ENCODE data around the gene ADARB2. TPM values are rescaled to one million over a fixed set of nuclear protein-coding genes. Genes with fewer than 3 reads are reported as not detected.

The ADARB2 gene
- total RNA-seq, 1 donor from 2014 or later = 0.80 TPM

- ATAC-seq (no peak), DNase-seq (no peak)
- H3K36me3 ChIP-seq = no peaks in the 10 kb centered on the region
- H3K4me1 ChIP-seq = no peaks in the 10 kb centered on the region
- peaks cover 3% of the 10 kb centered on the region for H3K27me3 ChIP-seq (ENCODE audit: low read depth)
- no peak overlapping the region for H3K4me3 ChIP-seq
- H3K27ac ChIP-seq = no peak overlapping the region
- no peaks in the 10 kb centered on the region for H3K9me3 ChIP-seq
- no peak for TF ChIP-seq CTCF (IDR thresholded peaks at IDR 0.05)
- intact Hi-C loops (cut with DNase I) = no loop called here
These were observed 421.1 kb downstream of the ADARB2 start for GRCh38 chr10:1316121-1316808.

- DNase-seq (no peak), ATAC-seq (no peak)
- Histone ChIP-seq H3K27me3 (ENCODE audit: low read depth) (peaks cover 3% of the 10 kb centered on the region), H3K36me3 (no peaks in the 10 kb centered on the region), H3K27ac (no peak overlapping the region), H3K4me1 (no peaks in the 10 kb centered on the region), H3K4me3 (no peak overlapping the region), H3K9me3 (no peaks in the 10 kb centered on the region)
- intact Hi-C loops (cut with DNase I) = no loop called here
- TF ChIP-seq CTCF (IDR thresholded peaks at IDR 0.05) = no peak
These were observed 422.1 kb downstream of the ADARB2 start for GRCh38 chr10:1315178-1315577.

GRCh38 chr10:1311726-1312125 lies 425.6 kb downstream of the ADARB2 start:
- Histone ChIP-seq H3K27ac (no peak overlapping the region), H3K4me3 (no peak overlapping the region), H3K9me3 (no peaks in the 10 kb centered on the region), H3K36me3 (no peaks in the 10 kb centered on the region), H3K4me1 (no peaks in the 10 kb centered on the region), H3K27me3 (ENCODE audit: low read depth) (peaks cover 3% of the 10 kb centered on the region)
- intact Hi-C loops (cut with DNase I) = no loop called here
- TF ChIP-seq CTCF (IDR thresholded peaks at IDR 0.05) = no peak
- DNase-seq (no peak), ATAC-seq (no peak)

GRCh38 chr10:1310271-1310789 lies 427.0 kb downstream of the ADARB2 start:
- TF ChIP-seq CTCF (IDR thresholded peaks at IDR 0.05) = no peak
- Histone ChIP-seq H3K27me3 (ENCODE audit: low read depth) (peaks cover 3% of the 10 kb centered on the region), H3K27ac (no peak overlapping the region), H3K36me3 (no peaks in the 10 kb centered on the region), H3K9me3 (no peaks in the 10 kb centered on the region), H3K4me3 (no peak overlapping the region), H3K4me1 (no peaks in the 10 kb centered on the region)
- intact Hi-C loops (cut with DNase I) = no loop called here
- ATAC-seq (no peak), DNase-seq (no peak)

- DNase-seq = no peak
- no peak for ATAC-seq
- Histone ChIP-seq H3K4me1 (no peaks in the 10 kb centered on the region), H3K36me3 (no peaks in the 10 kb centered on the region), H3K27ac (no peak overlapping the region), H3K27me3 (ENCODE audit: low read depth) (no peaks in the 10 kb centered on the region), H3K4me3 (no peak overlapping the region), H3K9me3 (no peaks in the 10 kb centered on the region)
- no peak for TF ChIP-seq CTCF (IDR thresholded peaks at IDR 0.05)
- intact Hi-C loops (cut with DNase I) = no loop called here
These were observed 427.6 kb downstream of the ADARB2 start for GRCh38 chr10:1309617-1310270.
